ENCODE measurements around the gene TBC1D1. TPM values are rescaled to one million over a fixed set of nuclear protein-coding genes. Genes with fewer than 3 reads are reported as not detected.

The TBC1D1 gene
- total RNA-seq, 1 experiment from 2014 or later, result 89.0 TPM

- ATAC-seq (no peak), DNase-seq (no peak)
- Histone ChIP-seq H3K79me2 (ENCODE audit: low read length) (no peaks in the 10 kb centered on the region), H3K9ac (ENCODE audit: low read length) (no peak overlapping the region), H3K9me3 (ENCODE audit: low read length) (no peaks in the 10 kb centered on the region), H3K4me1 (ENCODE audit: insufficient read depth, low read length) (no peaks in the 10 kb centered on the region), H4K20me1 (ENCODE audit: low read length) (no peaks in the 10 kb centered on the region), H3K27me3 (ENCODE audit: low read length) (no peaks in the 10 kb centered on the region), H3K27ac (ENCODE audit: low read length) (no peak overlapping the region), H3K36me3 (ENCODE audit: low read depth, low read length) (no peaks in the 10 kb centered on the region), H3K9me2 (replicated peaks; ENCODE audit: low read length) (no peaks in the 10 kb centered on the region), H2AFZ (ENCODE audit: low read length) (no peak overlapping the region), H3K4me3 (ENCODE audit: low read length) (no peak overlapping the region), H3F3A (ENCODE audit: low read length, unreplicated experiment) (no peaks in the 10 kb centered on the region), H3K4me2 (ENCODE audit: low read length) (no peak overlapping the region)
- intact Hi-C loops (cut with micrococcal nuclease), result no loop called here
- ChIA-PET CTCF (no interaction called here), POLR2A (ENCODE audit: unreplicated experiment) (no interaction called here)
- no TSS peak for BruUV-seq (replicated peaks)
- TF ChIP-seq EZH2phosphoT487 (IDR thresholded peaks at IDR 0.05; ENCODE audit: borderline replicate concordance, low read length), result no peak
- no peak for TF ChIP-seq EZH2 (IDR thresholded peaks at IDR 0.05; ENCODE audit: low read length, unreplicated experiment)
- TF ChIP-seq, protein P1, sequence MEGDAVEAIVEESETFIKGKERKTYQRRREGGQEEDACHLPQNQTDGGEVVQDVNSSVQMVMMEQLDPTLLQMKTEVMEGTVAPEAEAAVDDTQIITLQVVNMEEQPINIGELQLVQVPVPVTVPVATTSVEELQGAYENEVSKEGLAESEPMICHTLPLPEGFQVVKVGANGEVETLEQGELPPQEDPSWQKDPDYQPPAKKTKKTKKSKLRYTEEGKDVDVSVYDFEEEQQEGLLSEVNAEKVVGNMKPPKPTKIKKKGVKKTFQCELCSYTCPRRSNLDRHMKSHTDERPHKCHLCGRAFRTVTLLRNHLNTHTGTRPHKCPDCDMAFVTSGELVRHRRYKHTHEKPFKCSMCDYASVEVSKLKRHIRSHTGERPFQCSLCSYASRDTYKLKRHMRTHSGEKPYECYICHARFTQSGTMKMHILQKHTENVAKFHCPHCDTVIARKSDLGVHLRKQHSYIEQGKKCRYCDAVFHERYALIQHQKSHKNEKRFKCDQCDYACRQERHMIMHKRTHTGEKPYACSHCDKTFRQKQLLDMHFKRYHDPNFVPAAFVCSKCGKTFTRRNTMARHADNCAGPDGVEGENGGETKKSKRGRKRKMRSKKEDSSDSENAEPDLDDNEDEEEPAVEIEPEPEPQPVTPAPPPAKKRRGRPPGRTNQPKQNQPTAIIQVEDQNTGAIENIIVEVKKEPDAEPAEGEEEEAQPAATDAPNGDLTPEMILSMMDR (conservative IDR thresholded peaks at IDR 0.05; ENCODE audit: low read depth, low read length), result no peak
These were observed 216.1 kb downstream of the TBC1D1 start for GRCh38 chr4:38106886-38107514.

DNA sequence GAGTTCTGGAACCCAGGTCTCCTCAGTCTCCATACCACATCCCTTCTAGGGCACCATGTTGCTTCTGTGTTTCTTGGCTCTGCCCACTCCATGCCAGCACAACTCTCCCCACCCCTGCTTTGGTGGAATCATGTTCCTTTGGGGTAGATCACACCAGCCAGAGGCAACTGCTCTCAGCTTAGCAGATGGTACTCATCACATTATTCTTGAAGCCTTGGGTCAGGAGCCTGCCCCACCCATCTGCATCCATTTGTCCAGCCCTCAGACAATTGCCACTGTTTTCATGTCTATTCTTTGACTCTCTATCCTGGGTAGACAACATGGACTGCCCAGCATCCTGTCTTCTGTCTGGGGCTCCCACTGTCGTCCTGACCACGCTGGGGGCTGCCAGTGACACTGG lies 216.9 kb downstream of the TBC1D1 start:
- H3K9ac ChIP-seq (ENCODE audit: low read length), result no peak overlapping the region
- ChIA-PET CTCF (no interaction called here), POLR2A (ENCODE audit: unreplicated experiment) (no interaction called here)
- H3K79me2 ChIP-seq (ENCODE audit: low read length), result no peaks in the 10 kb centered on the region
- H3K27ac ChIP-seq (ENCODE audit: low read length), result no peak overlapping the region
- intact Hi-C loops (cut with micrococcal nuclease), result no loop called here
- H3K9me3 ChIP-seq (ENCODE audit: low read length), result no peaks in the 10 kb centered on the region
- no peaks in the 10 kb centered on the region for H3F3A ChIP-seq (ENCODE audit: low read length, unreplicated experiment)
- H2AFZ ChIP-seq (ENCODE audit: low read length), result no peak overlapping the region
- H3K36me3 ChIP-seq (ENCODE audit: low read depth, low read length), result no peaks in the 10 kb centered on the region
- H3K9me2 ChIP-seq (replicated peaks; ENCODE audit: low read length), result no peaks in the 10 kb centered on the region
- DNase-seq (no peak), ATAC-seq (no peak)
- TF ChIP-seq EZH2phosphoT487 (IDR thresholded peaks at IDR 0.05; ENCODE audit: borderline replicate concordance, low read length) (no peak), EZH2 (IDR thresholded peaks at IDR 0.05; ENCODE audit: low read length, unreplicated experiment) (no peak)
- TF ChIP-seq, protein P1 (conservative IDR thresholded peaks at IDR 0.05; ENCODE audit: low read depth, low read length), result no peak
- no TSS peak for BruUV-seq (replicated peaks)
- no peaks in the 10 kb centered on the region for H3K27me3 ChIP-seq (ENCODE audit: low read length)
- no peaks in the 10 kb centered on the region for H4K20me1 ChIP-seq (ENCODE audit: low read length)
- no peak overlapping the region for H3K4me3 ChIP-seq (ENCODE audit: low read length)
- H3K4me1 ChIP-seq (ENCODE audit: insufficient read depth, low read length), result no peaks in the 10 kb centered on the region
- no peak overlapping the region for H3K4me2 ChIP-seq (ENCODE audit: low read length)

DNA sequence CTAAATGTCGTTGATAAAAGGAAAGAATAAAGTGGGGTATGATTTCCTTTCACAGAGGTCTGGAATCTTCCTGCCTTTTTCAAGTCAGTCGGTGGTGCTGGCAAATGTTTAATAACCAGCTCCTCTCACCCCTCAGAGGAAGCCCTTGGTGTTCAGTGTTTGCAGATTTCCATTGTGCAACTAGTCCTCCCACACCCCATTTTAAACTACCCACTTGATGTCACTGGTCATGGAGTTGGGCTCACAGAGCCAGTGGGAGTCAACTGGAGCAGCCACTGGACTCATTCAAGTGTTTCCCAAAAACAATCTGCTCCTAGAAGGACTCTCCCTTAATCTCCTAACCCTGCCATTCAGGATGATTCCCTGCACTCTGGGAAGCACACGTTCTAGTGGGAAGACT lies 218.5 kb downstream of the TBC1D1 start:
- H3K4me3 ChIP-seq (ENCODE audit: low read length), result no peak overlapping the region
- no peaks in the 10 kb centered on the region for H3K9me3 ChIP-seq (ENCODE audit: low read length)
- no peak for TF ChIP-seq EZH2 (IDR thresholded peaks at IDR 0.05; ENCODE audit: low read length, unreplicated experiment)
- TF ChIP-seq, protein P1 (conservative IDR thresholded peaks at IDR 0.05; ENCODE audit: low read depth, low read length), result no peak
- TF ChIP-seq EZH2phosphoT487 (IDR thresholded peaks at IDR 0.05; ENCODE audit: borderline replicate concordance, low read length), result no peak
- ATAC-seq (no peak), DNase-seq (no peak)
- no TSS peak for BruUV-seq (replicated peaks)
- intact Hi-C loops (cut with micrococcal nuclease), result no loop called here
- H3K79me2 ChIP-seq (ENCODE audit: low read length), result no peaks in the 10 kb centered on the region
- POLR2A ChIA-PET (ENCODE audit: unreplicated experiment), result interaction anchor here (0.6 kb wide), 1 partner anchor 62 kb away, joined by 3 read pairs; no protein-coding TSS in a partner anchor
- no peaks in the 10 kb centered on the region for H4K20me1 ChIP-seq (ENCODE audit: low read length)
- H3K4me2 ChIP-seq (ENCODE audit: low read length), result no peak overlapping the region
- no peaks in the 10 kb centered on the region for H3F3A ChIP-seq (ENCODE audit: low read length, unreplicated experiment)
- no peaks in the 10 kb centered on the region for H3K4me1 ChIP-seq (ENCODE audit: insufficient read depth, low read length)
- H2AFZ ChIP-seq (ENCODE audit: low read length), result no peak overlapping the region
- no peaks in the 10 kb centered on the region for H3K27me3 ChIP-seq (ENCODE audit: low read length)
- CTCF ChIA-PET, result no interaction called here
- no peak overlapping the region for H3K9ac ChIP-seq (ENCODE audit: low read length)
- no peaks in the 10 kb centered on the region for H3K9me2 ChIP-seq (replicated peaks; ENCODE audit: low read length)
- H3K36me3 ChIP-seq (ENCODE audit: low read depth, low read length), result no peaks in the 10 kb centered on the region
- H3K27ac ChIP-seq (ENCODE audit: low read length), result no peak overlapping the region

Data from PC-3 (cell line).